HCT116 (cell line): Measurements from ENCODE around the gene UGT1A7. TPM values are rescaled to one million over a fixed set of nuclear protein-coding genes. Genes with fewer than 3 reads are reported as not detected.

ENCODE experiments used
- ATAC-seq: fragments of 200-7000 bp; cut with Tn5 transposase; 2 replicates; pipeline ENCODE4 v1.9.1; 2020; ENCODE audit warnings: mild to moderate bottlenecking, moderate library complexity
- BruUV-seq: library from RNA; stranded (reverse); fragments of 400-500 nt; replicated peaks from 2 replicates; lab custom pipeline; 2021; lab: Mats Ljungman, UMichigan
- CTCF ChIA-PET: fragments of 300-600 bp; sonication (Branson Sonifier 250); formaldehyde crosslinking; loops from one replicate; lab custom pipeline; 2021; ENCODE audit warnings: antibody characterized with exemption; lab: Charles Lee
- POLR2A ChIA-PET: fragments of 300-600, 350-600 bp; sonication (Branson Sonifier 250); formaldehyde crosslinking; loops from one replicate; lab custom pipeline; 2021; ENCODE audit warnings: antibody characterized with exemption; lab: Charles Lee
- RAD21 ChIA-PET, 2 experiments: fragments of 300-600 bp; sonication (Branson Sonifier 250); formaldehyde crosslinking; loops; one replicate each; lab custom pipeline; 2023; ENCODE audit warnings: low total read pairs in 2 of 2; ENCODE audit not compliant: uncharacterized antibody in 2 of 2, unreplicated experiment in 2 of 2, low non-redundant PET in 1 of 2; lab: Charles Lee
- DNase-seq: peaks from one replicate; pipeline ENCODE4 v3.0.0-alpha.2; 2010; ENCODE audit warnings: low read depth, low spot score
- H2AFZ ChIP-seq: fragments of 200-600 bp; shearing (Covaris generic), sonication (generic); 2 replicates; pipeline ENCODE4 v1.6.1; 2017; ENCODE audit warnings: low read depth, mixed run types, mixed read lengths, antibody characterized with exemption, low read length; ENCODE audit not compliant: poor library complexity, severe bottlenecking
- H3K27ac ChIP-seq: 2 replicates; pipeline ENCODE4 v1.5.1; 2012; ENCODE audit warnings: low read depth, low read length
- H3K27me3 ChIP-seq: fragments of 200-600 bp; sonication (generic); 2 replicates; pipeline ENCODE4 v1.6.1; 2016; ENCODE audit warnings: mixed run types, low read length, mixed read lengths; ENCODE audit not compliant: insufficient read depth
- H3K36me3 ChIP-seq, 2 experiments: fragments of 200-500 bp in 1 of 2; fragments of 200-600 bp in 1 of 2; sonication (Bioruptor generic) in 1 of 2; sonication (generic) in 1 of 2; 2 replicates each; pipeline versions ENCODE4 v1.5.1 to v1.6.1; 2014 to 2016; ENCODE audit warnings: low read length in 2 of 2, inconsistent platforms in 1 of 2, mixed read lengths in 1 of 2, mixed run types in 1 of 2; ENCODE audit not compliant: insufficient read depth in 2 of 2, control insufficient read depth in 1 of 2
- H3K4me1 ChIP-seq, 2 experiments: fragments of 200-600 bp in 1 of 2; sonication (generic) in 1 of 2; 2 replicates each; pipeline versions ENCODE4 v1.5.1 to v1.6.1; 2012 to 2017; ENCODE audit warnings: low read length in 2 of 2, inconsistent platforms in 1 of 2, mild to moderate bottlenecking in 1 of 2, mixed read lengths in 1 of 2, mixed run types in 1 of 2, moderate library complexity in 1 of 2; ENCODE audit not compliant: insufficient read depth in 2 of 2, control insufficient read depth in 1 of 2
- H3K4me2 ChIP-seq: fragments of 200-600 bp; sonication (generic); 2 replicates; pipeline ENCODE4 v1.6.1; 2017; ENCODE audit warnings: mixed run types, low read length, mixed read lengths
- H3K4me3 ChIP-seq, 2 experiments: fragments of 200-600 bp in 1 of 2; sonication (generic) in 1 of 2; replicated peaks in 1 of 2; 2 replicates each; pipeline ENCODE4 v1.5.1; 2011 to 2016; ENCODE audit warnings: low read length in 2 of 2, control low read depth in 1 of 2, low read depth in 1 of 2, mild to moderate bottlenecking in 1 of 2, mixed read lengths in 1 of 2, mixed run types in 1 of 2
- H3K79me2 ChIP-seq: fragments of 200-600 bp; sonication (generic); 2 replicates; pipeline ENCODE4 v1.6.1; 2017; ENCODE audit warnings: mild to moderate bottlenecking, mixed run types, low read length, moderate library complexity, mixed read lengths; ENCODE audit not compliant: insufficient read depth
- H3K9ac ChIP-seq: fragments of 200-600 bp; sonication (generic); 2 replicates; pipeline ENCODE4 v1.6.1; 2016; ENCODE audit warnings: low read length, mixed read lengths
- H3K9me2 ChIP-seq: fragments of 200-600 bp; sonication (generic), shearing (Covaris generic); 2 replicates; pipeline ENCODE4 v1.6.1; 2017; ENCODE audit warnings: mixed run types, mild to moderate bottlenecking, moderate library complexity; ENCODE audit not compliant: insufficient read depth
- H3K9me3 ChIP-seq, 2 experiments: fragments of 200-500 bp in 1 of 2; fragments of 200-600 bp in 1 of 2; sonication (Bioruptor generic) in 1 of 2; sonication (generic) in 1 of 2; 2 replicates each; pipeline ENCODE4 v1.6.1; 2014 to 2017; ENCODE audit warnings: low read length in 2 of 2, mixed read lengths in 2 of 2, inconsistent platforms in 1 of 2, low read depth in 1 of 2, mild to moderate bottlenecking in 1 of 2, mixed run types in 1 of 2, moderate library complexity in 1 of 2; ENCODE audit not compliant: control insufficient read depth in 1 of 2, insufficient read depth in 1 of 2
- H4K20me1 ChIP-seq: fragments of 200-600 bp; sonication (generic), shearing (Covaris generic); 2 replicates; pipeline ENCODE4 v1.6.1; 2017; ENCODE audit warnings: mixed run types, mild to moderate bottlenecking, moderate library complexity; ENCODE audit not compliant: insufficient read depth
- ATF3 ChIP-seq: IDR thresholded peaks from 2 replicates; pipeline ENCODE4 v1.6.1; 2012
- CBX3 ChIP-seq: IDR thresholded peaks from 2 replicates; pipeline ENCODE4 v1.6.1; 2012; ENCODE audit warnings: low read depth
- CEBPB ChIP-seq: IDR thresholded peaks from 2 replicates; pipeline ENCODE4 v1.6.1; 2012; ENCODE audit warnings: low read depth
- CTCF ChIP-seq, 3 experiments: fragments of 200-600 bp in 1 of 3; sonication (generic) in 1 of 3; IDR thresholded peaks in 2 of 3; conservative IDR thresholded peaks in 1 of 3; 2 replicates each; pipeline ENCODE4 v1.5.1; 2012 to 2017; ENCODE audit warnings: low read depth in 2 of 3, low read length in 2 of 3, antibody characterized with exemption in 1 of 3, borderline replicate concordance in 1 of 3, control low read depth in 1 of 3, mild to moderate bottlenecking in 1 of 3, mixed read lengths in 1 of 3, mixed run types in 1 of 3, moderate library complexity in 1 of 3; ENCODE audit not compliant: insufficient read depth in 1 of 3
- EGR1 ChIP-seq: IDR thresholded peaks from 2 replicates; pipeline ENCODE4 v1.6.1; 2012; ENCODE audit warnings: low read depth
- ELF1 ChIP-seq: IDR thresholded peaks from 2 replicates; pipeline ENCODE4 v1.6.1; 2012; ENCODE audit warnings: low read depth, borderline replicate concordance
- EZH2 ChIP-seq: fragments of 200-600 bp; sonication (generic); IDR thresholded peaks from 2 replicates; pipeline ENCODE4 v1.6.1; 2017; ENCODE audit warnings: antibody characterized with exemption, mixed run types
- EZH2phosphoT487 ChIP-seq: fragments of 200-600 bp; IDR thresholded peaks from 2 replicates; pipeline ENCODE4 v1.6.1; 2018; ENCODE audit warnings: antibody characterized with exemption, borderline replicate concordance
- FOSL1 ChIP-seq: IDR thresholded peaks from 2 replicates; pipeline ENCODE4 v1.6.1; 2012; ENCODE audit warnings: low read depth
- JUND ChIP-seq: IDR thresholded peaks from 2 replicates; pipeline ENCODE4 v1.6.1; 2012
- MAX ChIP-seq: IDR thresholded peaks from 2 replicates; pipeline ENCODE4 v1.6.1; 2012
- RAD21 ChIP-seq: IDR thresholded peaks from 2 replicates; pipeline ENCODE4 v1.6.1; 2012; ENCODE audit warnings: low read depth, mild to moderate bottlenecking
- SIN3A ChIP-seq: IDR thresholded peaks from 2 replicates; pipeline ENCODE4 v1.6.1; 2012; ENCODE audit warnings: low read depth
- SRF ChIP-seq: IDR thresholded peaks from 2 replicates; pipeline ENCODE4 v1.6.1; 2012; ENCODE audit warnings: low read depth
- YY1 ChIP-seq: IDR thresholded peaks from 2 replicates; pipeline ENCODE4 v1.6.1; 2011; ENCODE audit warnings: low read length, low read depth, moderate library complexity, mild to moderate bottlenecking; ENCODE audit not compliant: insufficient replicate concordance; ENCODE audit errors: extremely low read depth
- ZFX ChIP-seq: fragments of 450-650 bp; IDR thresholded peaks from 2 replicates; pipeline ENCODE4 v1.6.1; 2017
- ZNF274 ChIP-seq: fragments of 200-500 bp; sonication (Bioruptor generic); IDR thresholded peaks from 2 replicates; pipeline ENCODE4 v1.6.1; 2014; ENCODE audit warnings: mild to moderate bottlenecking, low read depth, low read length, inconsistent platforms
- intact Hi-C: fragments of 100-400 bp; cut with micrococcal nuclease; formaldehyde crosslinking; loops from 2 replicates; pipeline ENCODE4 v1.10.0; 2022
- total RNA-seq: library from RNA; stranded (reverse); gene quantifications from one replicate; pipeline ENCODE4 v1.2.1, GENCODE V29; 2021; ENCODE audit not compliant: unreplicated experiment

UGT1A7 gene
- total RNA-seq, 1 experiment from 2014 or later = not detected

- Histone ChIP-seq H3K9me3 (no peaks in the 10 kb centered on the region), H4K20me1 (no peaks in the 10 kb centered on the region), H2AFZ (no peak within 1 kb of the TSS), H3K4me1 (no peaks in the 10 kb centered on the region), H3K9ac (no peak within 1 kb of the TSS), H3K36me3 (no peaks in the 10 kb centered on the region), H3K4me2 (no peak within 1 kb of the TSS), H3K4me3 (no peak within 1 kb of the TSS), H3K79me2 (no peaks in the 10 kb centered on the region), H3K27ac (no peak within 1 kb of the TSS), H3K9me2 (no peaks in the 10 kb centered on the region), H3K27me3 (peaks cover 14% of the 10 kb centered on the region; the same call in 1 of the 2 replicates)
- ChIA-PET CTCF (no interaction called here), RAD21 (no interaction called here), POLR2A (no interaction called here)
- BruUV-seq = no TSS peak
- DNase-seq (no peak), ATAC-seq (no peak)
- intact Hi-C loops = no loop called here
- TF ChIP-seq EZH2phosphoT487 = no peak
- no peak for TF ChIP-seq ATF3
- TF ChIP-seq EGR1 = no peak
- no peak for TF ChIP-seq ELF1
- TF ChIP-seq YY1 = no peak
- no peak for TF ChIP-seq ZFX
- TF ChIP-seq RAD21 = no peak
- TF ChIP-seq CEBPB = no peak
- no peak for TF ChIP-seq CBX3
- no peak for TF ChIP-seq JUND
- no peak for TF ChIP-seq ZNF274
- TF ChIP-seq MAX = no peak
These were observed 36.9 kb downstream of the UGT1A7 start, which contains the start of gene UGT1A4 for GRCh38 chr2:233718552-233718951. Gene UGT1A4 (plus strand): TSS chr2:233718736. CDS start chr2:233718821, 85 bp downstream.

- ATAC-seq = no peak
- H3K4me1 ChIP-seq = no peaks in the 10 kb centered on the region
- intact Hi-C loops = no loop called here
- no peaks in the 10 kb centered on the region for H3K36me3 ChIP-seq
- H3K9me3 ChIP-seq = no peaks in the 10 kb centered on the region
- no peaks in the 10 kb centered on the region for H3K9me2 ChIP-seq
- BruUV-seq = no TSS peak
- H3K79me2 ChIP-seq = no peaks in the 10 kb centered on the region
- H3K27me3 ChIP-seq = no peaks in the 10 kb centered on the region
- DNase-seq = no peak
- TF ChIP-seq SIN3A = no peak
- TF ChIP-seq FOSL1 = no peak
- TF ChIP-seq CBX3 = no peak
- TF ChIP-seq EZH2 = no peak
- TF ChIP-seq EGR1 = no peak
- no peak for TF ChIP-seq YY1
- no peak for TF ChIP-seq RAD21
- TF ChIP-seq CEBPB = no peak
- no peak for TF ChIP-seq ZNF274
- no peak for TF ChIP-seq MAX
- no peak for TF ChIP-seq CTCF (IDR thresholded peaks at IDR 0.05 in 2 of 3, conservative IDR thresholded peaks at IDR 0.05 in 1 of 3; ENCODE audit: borderline replicate concordance in 1 of 3, insufficient read depth in 1 of 3, low read depth in 2 of 3, low read length in 2 of 3)
- TF ChIP-seq SRF = no peak
- RAD21 ChIA-PET = no interaction called here
- no peak within 1 kb of the TSS for H3K27ac ChIP-seq
- H3K4me2 ChIP-seq = no peak within 1 kb of the TSS
- no peak within 1 kb of the TSS for H3K4me3 ChIP-seq
- CTCF ChIA-PET = interaction anchor here (0.9 kb wide), 1 partner anchor 17 kb away, joined by 3 read pairs; no protein-coding TSS in a partner anchor
- POLR2A ChIA-PET = no interaction called here
- no peak within 1 kb of the TSS for H2AFZ ChIP-seq
- no peak within 1 kb of the TSS for H3K9ac ChIP-seq
- H4K20me1 ChIP-seq = no peaks in the 10 kb centered on the region
These were observed 47.1 kb downstream of the UGT1A7 start, which contains the start of gene UGT1A3 for GRCh38 chr2:233728723-233729301. Gene UGT1A3 (plus strand): TSS chr2:233729042. CDS start chr2:233729127, 85 bp downstream.
